ENCODE measurements around the gene OXT.

The OXT gene

DNA sequence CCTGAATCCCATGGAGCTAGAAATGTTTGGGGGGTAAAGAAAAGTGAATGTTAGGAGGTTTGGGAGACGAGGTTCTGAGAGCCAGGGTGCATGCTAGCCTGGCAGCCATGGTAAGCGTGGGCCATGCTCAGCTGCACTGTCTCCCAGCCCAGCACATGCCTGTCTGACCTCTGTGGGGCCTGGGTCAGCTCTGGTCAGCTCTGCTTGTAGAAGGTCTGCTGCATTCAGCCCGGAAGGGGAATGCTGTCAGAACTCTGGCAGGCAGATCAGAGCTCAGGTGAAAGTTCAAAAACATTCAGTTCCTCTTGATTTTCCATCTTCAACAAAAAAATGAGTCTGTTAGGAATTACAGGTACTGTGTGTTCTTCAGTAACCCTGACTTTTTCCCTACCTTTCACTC is 33.8 kb upstream of the OXT start:
- no peaks in the 10 kb centered on the region for H3K27me3 ChIP-seq (ENCODE audit: insufficient read depth, low read length, poor library complexity, severe bottlenecking)
- no peak for TF ChIP-seq EZH2phosphoT487 (IDR thresholded peaks at IDR 0.05; ENCODE audit: borderline replicate concordance)
- H2AFZ ChIP-seq (ENCODE audit: low read length): no peak overlapping the region
- H3K9me2 ChIP-seq (replicated peaks; ENCODE audit: low read depth, low read length): no peaks in the 10 kb centered on the region
- no peak overlapping the region for H3K4me3 ChIP-seq (ENCODE audit: low read length, poor library complexity, severe bottlenecking)
- H4K20me1 ChIP-seq (ENCODE audit: insufficient read depth, low read length, poor library complexity, severe bottlenecking): no peaks in the 10 kb centered on the region
- no peaks in the 10 kb centered on the region for H3F3A ChIP-seq (ENCODE audit: low read depth)
- no peaks in the 10 kb centered on the region for H3K4me1 ChIP-seq (ENCODE audit: insufficient read depth, low read length, poor library complexity, severe bottlenecking)
- no peaks in the 10 kb centered on the region for H3K9me3 ChIP-seq (ENCODE audit: insufficient read depth, low read depth, low read length)
- H3K9ac ChIP-seq (ENCODE audit: low read depth, low read length, poor library complexity, severe bottlenecking): no peak overlapping the region
- H3K79me2 ChIP-seq (ENCODE audit: insufficient read depth, low read length): no peaks in the 10 kb centered on the region
- no peak overlapping the region for H3K4me2 ChIP-seq (ENCODE audit: low read depth, low read length, poor library complexity, severe bottlenecking)
- peaks cover 54% of the 10 kb centered on the region; the same call in 1 of the 2 replicates for H3K36me3 ChIP-seq (ENCODE audit: insufficient read depth, low read length)

GRCh38 chr20:3038454-3038853 is 33.0 kb upstream of the OXT start:
- Histone ChIP-seq H3K4me2 (ENCODE audit: low read depth, low read length, poor library complexity, severe bottlenecking) (no peak overlapping the region), H3K9me2 (replicated peaks; ENCODE audit: low read depth, low read length) (no peaks in the 10 kb centered on the region), H3K4me1 (ENCODE audit: insufficient read depth, low read length, poor library complexity, severe bottlenecking) (no peaks in the 10 kb centered on the region), H3K9me3 (ENCODE audit: insufficient read depth, low read depth, low read length) (no peaks in the 10 kb centered on the region), H3K36me3 (ENCODE audit: insufficient read depth, low read length) (peaks cover 54% of the 10 kb centered on the region; the same call in 1 of the 2 replicates), H4K20me1 (ENCODE audit: insufficient read depth, low read length, poor library complexity, severe bottlenecking) (no peaks in the 10 kb centered on the region), H3K4me3 (ENCODE audit: low read length, poor library complexity, severe bottlenecking) (no peak overlapping the region), H3K79me2 (ENCODE audit: insufficient read depth, low read length) (no peaks in the 10 kb centered on the region), H2AFZ (ENCODE audit: low read length) (no peak overlapping the region), H3F3A (ENCODE audit: low read depth) (no peaks in the 10 kb centered on the region), H3K27me3 (ENCODE audit: insufficient read depth, low read length, poor library complexity, severe bottlenecking) (no peaks in the 10 kb centered on the region), H3K9ac (ENCODE audit: low read depth, low read length, poor library complexity, severe bottlenecking) (no peak overlapping the region)
- no peak for TF ChIP-seq EZH2phosphoT487 (IDR thresholded peaks at IDR 0.05; ENCODE audit: borderline replicate concordance)

DNA sequence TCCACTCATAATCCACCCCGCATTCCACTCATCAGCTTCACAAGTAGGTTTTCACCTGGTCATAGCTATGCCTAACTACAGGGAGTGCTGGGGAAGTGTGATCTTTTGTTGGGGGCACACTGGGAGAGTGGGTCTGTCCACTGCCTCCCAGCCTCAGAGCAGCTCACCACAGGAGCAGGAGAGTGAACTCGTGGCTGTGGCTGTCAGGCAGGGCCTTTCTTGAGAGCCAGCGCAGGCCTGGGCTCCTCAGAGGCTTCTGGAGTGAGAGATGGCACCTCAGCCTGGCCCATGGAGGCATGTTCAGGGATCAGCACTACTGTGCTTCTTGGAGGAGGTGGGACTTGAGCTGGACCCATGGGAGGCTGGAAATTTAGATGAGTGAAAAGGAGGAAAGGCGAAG is 32.0 kb upstream of the OXT start:
- no peak for TF ChIP-seq EZH2phosphoT487 (IDR thresholded peaks at IDR 0.05; ENCODE audit: borderline replicate concordance)
- TF ChIP-seq, protein P1, sequence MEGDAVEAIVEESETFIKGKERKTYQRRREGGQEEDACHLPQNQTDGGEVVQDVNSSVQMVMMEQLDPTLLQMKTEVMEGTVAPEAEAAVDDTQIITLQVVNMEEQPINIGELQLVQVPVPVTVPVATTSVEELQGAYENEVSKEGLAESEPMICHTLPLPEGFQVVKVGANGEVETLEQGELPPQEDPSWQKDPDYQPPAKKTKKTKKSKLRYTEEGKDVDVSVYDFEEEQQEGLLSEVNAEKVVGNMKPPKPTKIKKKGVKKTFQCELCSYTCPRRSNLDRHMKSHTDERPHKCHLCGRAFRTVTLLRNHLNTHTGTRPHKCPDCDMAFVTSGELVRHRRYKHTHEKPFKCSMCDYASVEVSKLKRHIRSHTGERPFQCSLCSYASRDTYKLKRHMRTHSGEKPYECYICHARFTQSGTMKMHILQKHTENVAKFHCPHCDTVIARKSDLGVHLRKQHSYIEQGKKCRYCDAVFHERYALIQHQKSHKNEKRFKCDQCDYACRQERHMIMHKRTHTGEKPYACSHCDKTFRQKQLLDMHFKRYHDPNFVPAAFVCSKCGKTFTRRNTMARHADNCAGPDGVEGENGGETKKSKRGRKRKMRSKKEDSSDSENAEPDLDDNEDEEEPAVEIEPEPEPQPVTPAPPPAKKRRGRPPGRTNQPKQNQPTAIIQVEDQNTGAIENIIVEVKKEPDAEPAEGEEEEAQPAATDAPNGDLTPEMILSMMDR (conservative IDR thresholded peaks at IDR 0.05; ENCODE audit: low read length): no peak
- H3K79me2 ChIP-seq (ENCODE audit: insufficient read depth, low read length): no peaks in the 10 kb centered on the region
- no peak overlapping the region for H3K4me3 ChIP-seq (ENCODE audit: low read length, poor library complexity, severe bottlenecking)
- no peak overlapping the region for H3K4me2 ChIP-seq (ENCODE audit: low read depth, low read length, poor library complexity, severe bottlenecking)
- H4K20me1 ChIP-seq (ENCODE audit: insufficient read depth, low read length, poor library complexity, severe bottlenecking): no peaks in the 10 kb centered on the region
- H3F3A ChIP-seq (ENCODE audit: low read depth): no peaks in the 10 kb centered on the region
- H3K9me3 ChIP-seq (ENCODE audit: insufficient read depth, low read depth, low read length): no peaks in the 10 kb centered on the region
- H3K27me3 ChIP-seq (ENCODE audit: insufficient read depth, low read length, poor library complexity, severe bottlenecking): no peaks in the 10 kb centered on the region
- H3K9ac ChIP-seq (ENCODE audit: low read depth, low read length, poor library complexity, severe bottlenecking): no peak overlapping the region
- H3K4me1 ChIP-seq (ENCODE audit: insufficient read depth, low read length, poor library complexity, severe bottlenecking): no peaks in the 10 kb centered on the region
- no peak overlapping the region for H2AFZ ChIP-seq (ENCODE audit: low read length)
- H3K36me3 ChIP-seq (ENCODE audit: insufficient read depth, low read length): peaks cover 50% of the 10 kb centered on the region; the same call in 1 of the 2 replicates
- no peaks in the 10 kb centered on the region for H3K9me2 ChIP-seq (replicated peaks; ENCODE audit: low read depth, low read length)

GRCh38 chr20:3040086-3040485 is 31.3 kb upstream of the OXT start:
- Histone ChIP-seq H3K9ac (ENCODE audit: low read depth, low read length, poor library complexity, severe bottlenecking) (no peak overlapping the region), H3K9me2 (replicated peaks; ENCODE audit: low read depth, low read length) (no peaks in the 10 kb centered on the region), H4K20me1 (ENCODE audit: insufficient read depth, low read length, poor library complexity, severe bottlenecking) (no peaks in the 10 kb centered on the region), H3K27me3 (ENCODE audit: insufficient read depth, low read length, poor library complexity, severe bottlenecking) (no peaks in the 10 kb centered on the region), H3F3A (ENCODE audit: low read depth) (no peaks in the 10 kb centered on the region), H3K4me1 (ENCODE audit: insufficient read depth, low read length, poor library complexity, severe bottlenecking) (peaks cover 3% of the 10 kb centered on the region), H3K79me2 (ENCODE audit: insufficient read depth, low read length) (no peaks in the 10 kb centered on the region), H3K4me2 (ENCODE audit: low read depth, low read length, poor library complexity, severe bottlenecking) (no peak overlapping the region), H3K36me3 (ENCODE audit: insufficient read depth, low read length) (peaks cover 45% of the 10 kb centered on the region; the same call in 1 of the 2 replicates), H3K9me3 (ENCODE audit: insufficient read depth, low read depth, low read length) (no peaks in the 10 kb centered on the region), H3K4me3 (ENCODE audit: low read length, poor library complexity, severe bottlenecking) (no peak overlapping the region), H2AFZ (ENCODE audit: low read length) (no peak overlapping the region)
- no peak for TF ChIP-seq EZH2phosphoT487 (IDR thresholded peaks at IDR 0.05; ENCODE audit: borderline replicate concordance)
- TF ChIP-seq, protein P1 (conservative IDR thresholded peaks at IDR 0.05; ENCODE audit: low read length): no peak

All from Loucy (cell line).